GM20000 (cell line): ENCODE data around the gene PSMB1.
A peak's percentile ranks its signal among the peaks of the same experiment; 100 is the strongest.
"Not testable (repeated sequence)": the region's sequence is repeated elsewhere in the genome, so short reads cannot be mapped to it uniquely, and the experiment has no call there.

ENCODE experiments used
- DNase-seq: peaks from one replicate; pipeline ENCODE4 v3.0.0; 2012; ENCODE audit warnings: low spot score
- TF ChIP-seq, protein P1 (sequence below): IDR thresholded peaks from 2 replicates; pipeline ENCODE4 v1.5.1; 2012; ENCODE audit warnings: mild to moderate bottlenecking, control low read depth; ENCODE audit errors: extremely low read depth, missing control alignments

The PSMB1 gene

DNA sequence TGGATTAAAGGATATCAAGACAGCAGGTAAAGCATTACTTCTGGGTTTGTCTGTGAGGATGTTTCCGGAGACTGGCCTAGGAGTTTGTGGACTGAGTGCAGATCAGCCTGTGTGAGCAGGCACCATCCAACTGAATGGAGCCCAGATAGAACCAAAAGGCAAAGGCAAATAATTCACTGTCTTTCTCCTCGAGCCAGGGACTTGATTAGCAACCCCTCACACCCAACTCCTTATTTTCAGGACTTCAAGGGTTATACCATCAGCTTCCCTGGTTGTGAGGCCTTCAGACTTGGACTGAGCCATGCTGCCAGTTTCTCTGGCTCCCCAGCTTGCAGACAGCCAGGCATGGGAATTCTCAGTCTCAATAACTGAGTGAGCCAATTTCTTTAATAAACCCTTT, 19.3 kb downstream of the PSMB1 start:
- no peak for DNase-seq
- TF ChIP-seq, protein P1, sequence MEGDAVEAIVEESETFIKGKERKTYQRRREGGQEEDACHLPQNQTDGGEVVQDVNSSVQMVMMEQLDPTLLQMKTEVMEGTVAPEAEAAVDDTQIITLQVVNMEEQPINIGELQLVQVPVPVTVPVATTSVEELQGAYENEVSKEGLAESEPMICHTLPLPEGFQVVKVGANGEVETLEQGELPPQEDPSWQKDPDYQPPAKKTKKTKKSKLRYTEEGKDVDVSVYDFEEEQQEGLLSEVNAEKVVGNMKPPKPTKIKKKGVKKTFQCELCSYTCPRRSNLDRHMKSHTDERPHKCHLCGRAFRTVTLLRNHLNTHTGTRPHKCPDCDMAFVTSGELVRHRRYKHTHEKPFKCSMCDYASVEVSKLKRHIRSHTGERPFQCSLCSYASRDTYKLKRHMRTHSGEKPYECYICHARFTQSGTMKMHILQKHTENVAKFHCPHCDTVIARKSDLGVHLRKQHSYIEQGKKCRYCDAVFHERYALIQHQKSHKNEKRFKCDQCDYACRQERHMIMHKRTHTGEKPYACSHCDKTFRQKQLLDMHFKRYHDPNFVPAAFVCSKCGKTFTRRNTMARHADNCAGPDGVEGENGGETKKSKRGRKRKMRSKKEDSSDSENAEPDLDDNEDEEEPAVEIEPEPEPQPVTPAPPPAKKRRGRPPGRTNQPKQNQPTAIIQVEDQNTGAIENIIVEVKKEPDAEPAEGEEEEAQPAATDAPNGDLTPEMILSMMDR: no peak

DNA sequence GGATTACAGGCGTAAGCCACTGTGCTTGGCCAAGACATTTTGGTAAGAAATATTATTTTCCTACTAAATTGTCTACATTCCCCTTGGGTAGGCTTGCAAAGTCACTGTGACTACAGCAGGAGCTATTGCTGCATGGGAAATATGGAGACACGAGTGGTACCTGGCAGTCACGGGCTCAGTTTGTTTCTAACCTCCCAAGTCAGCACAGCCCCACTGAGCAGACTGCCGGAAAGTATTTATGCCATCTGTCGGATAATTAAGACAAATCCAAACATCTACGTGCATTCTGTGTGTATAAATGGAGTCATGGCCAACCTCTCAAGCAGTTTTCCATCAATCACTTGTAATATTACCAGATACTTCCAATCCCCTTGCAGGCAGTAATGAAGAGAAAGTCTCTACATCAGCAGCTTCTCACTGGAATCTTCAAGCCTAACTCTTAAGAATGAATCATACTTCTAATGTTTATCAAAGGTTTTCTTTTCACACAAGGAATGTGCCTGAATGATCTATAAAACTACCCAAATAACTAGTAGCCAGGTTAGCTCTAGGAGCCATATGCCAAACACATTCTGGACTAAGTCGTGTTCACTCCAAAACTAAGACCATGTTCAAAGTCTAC, 20.1 kb downstream of the PSMB1 start:
- TF ChIP-seq, protein P1: no peak

GRCh38 chr6:170529839-170530469, 23.2 kb downstream of the PSMB1 start:
- TF ChIP-seq, protein P1: peak; percentile 56

More for the DNA sequence above, 20.1 kb downstream of the PSMB1 start:
- DNase-seq: no peak

DNA sequence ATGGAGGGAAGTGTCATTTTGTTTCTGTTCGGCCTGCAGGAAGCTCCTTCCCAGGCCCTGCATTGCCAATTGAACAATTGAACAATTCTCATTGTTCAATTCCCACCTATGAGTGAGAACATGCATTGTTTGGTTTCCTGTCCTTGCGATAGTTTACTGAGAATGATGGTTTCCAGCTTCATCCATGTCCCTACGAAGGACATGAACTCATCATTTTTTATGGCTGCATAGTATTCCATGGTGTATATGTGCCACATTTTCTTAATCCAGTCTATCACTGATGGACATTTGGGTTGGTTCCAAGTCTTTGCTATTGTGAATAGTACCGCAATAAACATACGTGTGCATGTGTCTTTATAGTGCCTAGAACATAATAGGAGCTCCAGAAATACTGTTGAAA, 25.1 kb downstream of the PSMB1 start:
- not testable (repeated sequence) for DNase-seq

More at GRCh38 chr6:170529839-170530469, 23.2 kb downstream of the PSMB1 start:
- DNase-seq: peak; percentile 72

GRCh38 chr6:170525795-170526194, 27.3 kb downstream of the PSMB1 start:
- TF ChIP-seq, protein P1: no peak
- DNase-seq: no peak

DNA sequence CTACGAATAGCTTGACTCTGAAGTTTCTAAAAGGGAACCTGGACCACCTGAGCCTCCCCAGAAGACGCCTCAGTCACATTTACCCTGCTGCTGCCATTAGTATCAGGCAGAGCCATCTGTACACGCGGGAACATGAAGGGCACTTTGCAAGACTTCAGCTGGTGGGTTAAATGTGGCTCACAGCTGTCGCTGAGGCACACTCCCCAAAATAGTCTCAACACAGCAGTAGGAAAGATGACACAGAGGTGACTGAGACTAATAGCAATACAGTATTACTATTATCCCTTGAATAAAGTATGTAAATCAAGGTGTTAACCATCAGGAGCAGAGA, 29.0 kb downstream of the PSMB1 start:
- TF ChIP-seq, protein P1: no peak
- no peak for DNase-seq

DNA sequence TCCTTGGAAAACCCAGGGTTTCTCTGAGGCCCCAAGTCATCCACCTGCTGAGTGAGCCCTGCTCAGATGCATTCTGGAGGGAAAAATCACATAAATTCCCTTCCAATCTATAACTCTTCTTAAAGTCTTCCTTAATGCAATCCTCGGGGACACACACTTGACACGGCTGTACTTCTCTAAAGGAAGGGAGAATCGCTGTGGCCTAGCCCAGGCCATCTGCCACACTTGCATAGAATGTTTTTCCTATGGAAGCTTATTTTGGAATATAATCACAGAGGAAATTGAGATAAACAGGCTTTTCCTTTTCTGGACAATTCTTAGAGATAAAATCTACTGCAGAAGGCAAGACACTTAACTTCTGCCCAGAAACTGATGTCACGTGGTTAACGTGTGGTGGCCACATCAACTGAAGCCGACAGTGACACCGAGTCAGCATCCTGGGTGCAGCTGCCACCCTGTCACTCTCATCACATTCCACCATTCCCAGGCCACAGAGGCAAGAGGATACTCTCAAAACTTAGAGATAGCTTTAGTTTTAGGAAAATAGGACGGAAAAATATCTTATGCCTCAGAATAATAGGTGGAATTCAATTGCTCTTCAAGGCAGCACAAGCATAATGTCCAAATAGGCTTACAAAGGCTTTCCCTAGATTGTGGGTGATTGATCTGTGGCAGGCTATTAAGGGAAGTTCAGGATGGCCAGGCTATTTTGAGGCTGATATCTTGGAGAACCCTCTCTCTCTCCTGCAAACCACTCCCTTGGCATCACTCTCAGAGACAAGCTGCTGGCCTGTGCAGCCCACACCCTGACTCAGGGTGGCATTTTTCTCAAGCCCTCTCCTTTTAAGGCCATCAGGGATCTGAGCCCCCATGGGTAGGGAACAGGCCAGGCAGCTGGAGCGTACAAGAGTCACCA, 29.6 kb downstream of the PSMB1 start:
- TF ChIP-seq, protein P1: no peak
- no peak for DNase-seq
